Measurements from ENCODE around the gene TTLL11. TPM values are rescaled to one million over a fixed set of nuclear protein-coding genes. Genes with fewer than 3 reads are reported as not detected.

TTLL11 gene
- total and polyA plus RNA-seq, 2 of the 8 experiments (the other 6 are each of a cell fraction or from before 2014, with no cell fraction given) = 0.56 to 0.80 TPM

- H3K79me1 ChIP-seq (ENCODE audit: low read depth, low read length) = no peaks in the 10 kb centered on the region
- H2BK120ac ChIP-seq (replicated peaks; ENCODE audit: low read depth, low read length) = no peak overlapping the region
- H3K4me1 ChIP-seq (replicated peaks in 1 of 4; ENCODE audit: control insufficient read depth in 3 of 4, insufficient read depth in 4 of 4, low read length in 3 of 4) = no peaks in the 10 kb centered on the region
- no peak overlapping the region for H3K27ac ChIP-seq (ENCODE audit: low read depth, low read length)
- no peak overlapping the region for H3K14ac ChIP-seq (ENCODE audit: insufficient read length)
- ChIA-PET CTCF (ENCODE audit: partially characterized antibody) (interaction anchor here (1.5 kb wide), 1 partner anchor 63 kb away, joined by 3 read pairs; no protein-coding TSS in a partner anchor), POLR2A (ENCODE audit: partially characterized antibody) (interaction anchor here (0.6 kb wide), 1 partner anchor 433 kb away, joined by 3 read pairs; no protein-coding TSS in a partner anchor)
- H2AK5ac ChIP-seq (ENCODE audit: low read depth, low read length) = no peak overlapping the region
- H2BK15ac ChIP-seq (ENCODE audit: low read length) = no peak overlapping the region
- no peak overlapping the region for H3K18ac ChIP-seq (ENCODE audit: extremely low read depth, low read length)
- 69% methylated on average over 1 of the region's 1 CpG; no CpG with 5 or more reads in 1 of the 2 experiments for WGBS, 2 experiments (ENCODE audit: extremely low coverage in 1 of 2, insufficient coverage in 1 of 2, insufficient read length in 1 of 2, insufficient replicate concordance in 2 of 2, low coverage in 1 of 2, low lambda C conversion rate in 2 of 2, missing lambda C conversion rate in 1 of 2)
- no peak overlapping the region for H3K4me2 ChIP-seq (ENCODE audit: insufficient read depth in 1 of 2, low read depth in 2 of 2, low read length in 2 of 2)
- no peaks in the 10 kb centered on the region for H3K23me2 ChIP-seq (ENCODE audit: low read depth, low read length)
- no peak overlapping the region for H3K4me3 ChIP-seq (ENCODE audit: extremely low read depth in 1 of 4, insufficient read depth in 2 of 4, low read depth in 3 of 4, low read length in 4 of 4)
- H2BK5ac ChIP-seq (ENCODE audit: low read depth, low read length) = no peak overlapping the region
- TF ChIP-seq EP300 (IDR thresholded peaks at IDR 0.05; ENCODE audit: borderline replicate concordance in 1 of 2, low read depth in 2 of 2, low read length in 2 of 2) (no peak), RBBP5 (IDR thresholded peaks at IDR 0.05; ENCODE audit: borderline replicate concordance, low read depth, low read length) (no peak), RXRA (IDR thresholded peaks at IDR 0.05; ENCODE audit: insufficient read depth, low read depth, low read length) (no peak), BCL11A (IDR thresholded peaks at IDR 0.05; ENCODE audit: low read depth in 2 of 2, low read length in 2 of 2) (no peak), SP1 (IDR thresholded peaks at IDR 0.05; ENCODE audit: low read depth, low read length) (no peak), POLR2AphosphoS5 (IDR thresholded peaks at IDR 0.05; ENCODE audit: low read depth, low read length) (no peak), ATF3 (IDR thresholded peaks at IDR 0.05; ENCODE audit: insufficient read depth, low read depth, low read length) (no peak), EGR1 (IDR thresholded peaks at IDR 0.05; ENCODE audit: borderline replicate concordance, low read depth, low read length) (no peak), POLR2A (IDR thresholded peaks at IDR 0.05; ENCODE audit: control extremely low read depth in 1 of 2, low read depth in 2 of 2, low read length in 2 of 2) (no peak), CBX8 (IDR thresholded peaks at IDR 0.05; ENCODE audit: borderline replicate concordance, low read depth, low read length) (no peak), ZNF274 (IDR thresholded peaks at IDR 0.05; ENCODE audit: borderline replicate concordance, extremely low read depth, low read length) (no peak), YY1 (IDR thresholded peaks at IDR 0.05; ENCODE audit: low read depth, low read length) (no peak), CHD1 (IDR thresholded peaks at IDR 0.05; ENCODE audit: low read depth, low read length) (no peak), KDM5A (IDR thresholded peaks at IDR 0.05; ENCODE audit: low read length) (no peak)
- H4K20me1 ChIP-seq (replicated peaks in 1 of 2; ENCODE audit: control insufficient read depth in 1 of 2, insufficient read depth in 2 of 2, low read length in 2 of 2) = peaks cover 0 to 1% of the 10 kb centered on the region in 2 experiments
- FAIRE-seq (no peak), DNase-seq (ENCODE audit: low read depth in 1 of 2, low spot score in 2 of 2) (no peak)
- no peaks in the 10 kb centered on the region for H3K36me3 ChIP-seq (ENCODE audit: control insufficient read depth in 2 of 4, insufficient read depth in 4 of 4, low read length in 3 of 4)
- H3K27me3 ChIP-seq (replicated peaks in 1 of 4; ENCODE audit: control insufficient read depth in 3 of 4, extremely low read depth in 1 of 4, insufficient read depth in 3 of 4, low read length in 3 of 4) = no peaks in the 10 kb centered on the region; a peak in 1 of 7 replicates
- no peak overlapping the region for H2BK12ac ChIP-seq (ENCODE audit: low read depth, low read length)
- H4K8ac ChIP-seq (ENCODE audit: extremely low read depth, insufficient read depth, low read length) = no peak overlapping the region
- no peaks in the 10 kb centered on the region for H3K79me2 ChIP-seq (ENCODE audit: control insufficient read depth in 1 of 2, insufficient read depth in 2 of 2, low read length in 2 of 2)
- no peak overlapping the region for H3K56ac ChIP-seq (replicated peaks; ENCODE audit: insufficient read length, low read depth, low read length)
- H3K9ac ChIP-seq (replicated peaks in 1 of 4; ENCODE audit: extremely low read depth in 1 of 4, low read depth in 3 of 4, low read length in 3 of 4) = no peak overlapping the region
- no peak overlapping the region for H3K23ac ChIP-seq (ENCODE audit: insufficient read length)
- H3K9me3 ChIP-seq (ENCODE audit: insufficient read depth in 2 of 2, low read depth in 1 of 2, low read length in 1 of 2) = no peaks in the 10 kb centered on the region
- H2BK20ac ChIP-seq (ENCODE audit: low read length) = no peak overlapping the region
- H4K5ac ChIP-seq (ENCODE audit: insufficient read length, low read depth, low read length) = no peak overlapping the region
- H2AFZ ChIP-seq (ENCODE audit: low read length) = no peak overlapping the region
- no peak overlapping the region for H4K91ac ChIP-seq (replicated peaks; ENCODE audit: insufficient read length, low read length)
- no peak overlapping the region for H3K4ac ChIP-seq (replicated peaks; ENCODE audit: insufficient read length, low read depth, low read length)
These were observed 33.2 kb downstream of the TTLL11 start for GRCh38 chr9:122059955-122060324.

Data from H1 (cell line).